Astrocyte of the spinal cord (primary cell): ENCODE data around the gene KIF9.
"Not testable (repeated sequence)": the region's sequence is repeated elsewhere in the genome, so short reads cannot be mapped to it uniquely, and the experiment has no call there.

ENCODE experiments used
- DNase-seq: peaks from one replicate; pipeline ENCODE4 v3.0.0; 2011; ENCODE audit warnings: low read depth, low spot score
- H3K4me3 ChIP-seq: 2 replicates; pipeline ENCODE4 v1.5.1; 2011; ENCODE audit warnings: low read depth, mild to moderate bottlenecking, low read length, moderate library complexity
- CTCF ChIP-seq: IDR thresholded peaks from 2 replicates; pipeline ENCODE4 v1.5.1; 2012; ENCODE audit warnings: low read depth, mild to moderate bottlenecking, low read length, inconsistent platforms
- in situ Hi-C: cut with HindIII; loops from 2 replicates; pipeline ENCODE4 v1.10.0; 2017; ENCODE audit warnings: low sequenced_read_pairs

Gene KIF9

GRCh38 chr3:47282424-47283192 is at the start of gene KIF9, which contains the start of gene KLHL18:
TSS of gene KIF9 (minus strand) at chr3:47282799. CDS start at chr3:47277374, 5,425 bp downstream.
TSS of gene KLHL18 (plus strand) at chr3:47282944. CDS start at chr3:47282966, 22 bp downstream.
- no peak for TF ChIP-seq CTCF
- peak within 1 kb of the TSS; percentile 71 for H3K4me3 ChIP-seq
- in situ Hi-C loops = no loop called here
- DNase-seq = peak; percentile 96

GRCh38 chr3:47324278-47324865 is 41.8 kb upstream of the KIF9 start:
- in situ Hi-C loops = no loop called here
- H3K4me3 ChIP-seq = no peak overlapping the region
- peak; percentile 72 for TF ChIP-seq CTCF
- DNase-seq = peak; percentile 80

GRCh38 chr3:47323431-47324277 is 41.1 kb upstream of the KIF9 start:
- in situ Hi-C loops = no loop called here
- DNase-seq = peak; percentile 15
- TF ChIP-seq CTCF = no peak
- no peak overlapping the region for H3K4me3 ChIP-seq

- no peak overlapping the region for H3K4me3 ChIP-seq
- no peak for TF ChIP-seq CTCF
- in situ Hi-C loops = no loop called here
- no peak for DNase-seq
Measured at GRCh38 chr3:47319956-47320355, 37.4 kb upstream of the KIF9 start.

GRCh38 chr3:47318916-47319315 is 36.3 kb upstream of the KIF9 start:
- no peak for DNase-seq
- TF ChIP-seq CTCF = no peak
- in situ Hi-C loops = no loop called here

GRCh38 chr3:47316151-47316550 is 33.6 kb upstream of the KIF9 start:
- DNase-seq, in situ Hi-C loops: not testable (repeated sequence)

More at GRCh38 chr3:47318916-47319315, 36.3 kb upstream of the KIF9 start:
- H3K4me3 ChIP-seq = no peak overlapping the region

More at GRCh38 chr3:47316151-47316550, 33.6 kb upstream of the KIF9 start:
- H3K4me3 ChIP-seq = not testable (repeated sequence)
